Coronary artery (tissue), 2 donors: ENCODE measurements around the gene COMMD6.

ENCODE experiments used
- DNase-seq: peaks from one replicate; pipeline ENCODE4 v3.0.0-alpha.2; 2017; ENCODE audit warnings: low spot score
- H3K27ac ChIP-seq, 2 donors: fragments of 200-600 bp; sonication (generic); one replicate each; pipeline ENCODE4 v1.5.1; 2016 to 2019
- H3K4me3 ChIP-seq: fragments of 200-600 bp; sonication (generic); 2 replicates; pipeline ENCODE4 v1.5.1; 2016; ENCODE audit warnings: mild to moderate bottlenecking, moderate library complexity
- TF ChIP-seq, protein P1 (sequence below): fragments of 200-600 bp; sonication (generic); IDR thresholded peaks from one replicate; pipeline ENCODE4 v1.5.1; 2019; ENCODE audit warnings: antibody characterized with exemption

Gene COMMD6

DNA sequence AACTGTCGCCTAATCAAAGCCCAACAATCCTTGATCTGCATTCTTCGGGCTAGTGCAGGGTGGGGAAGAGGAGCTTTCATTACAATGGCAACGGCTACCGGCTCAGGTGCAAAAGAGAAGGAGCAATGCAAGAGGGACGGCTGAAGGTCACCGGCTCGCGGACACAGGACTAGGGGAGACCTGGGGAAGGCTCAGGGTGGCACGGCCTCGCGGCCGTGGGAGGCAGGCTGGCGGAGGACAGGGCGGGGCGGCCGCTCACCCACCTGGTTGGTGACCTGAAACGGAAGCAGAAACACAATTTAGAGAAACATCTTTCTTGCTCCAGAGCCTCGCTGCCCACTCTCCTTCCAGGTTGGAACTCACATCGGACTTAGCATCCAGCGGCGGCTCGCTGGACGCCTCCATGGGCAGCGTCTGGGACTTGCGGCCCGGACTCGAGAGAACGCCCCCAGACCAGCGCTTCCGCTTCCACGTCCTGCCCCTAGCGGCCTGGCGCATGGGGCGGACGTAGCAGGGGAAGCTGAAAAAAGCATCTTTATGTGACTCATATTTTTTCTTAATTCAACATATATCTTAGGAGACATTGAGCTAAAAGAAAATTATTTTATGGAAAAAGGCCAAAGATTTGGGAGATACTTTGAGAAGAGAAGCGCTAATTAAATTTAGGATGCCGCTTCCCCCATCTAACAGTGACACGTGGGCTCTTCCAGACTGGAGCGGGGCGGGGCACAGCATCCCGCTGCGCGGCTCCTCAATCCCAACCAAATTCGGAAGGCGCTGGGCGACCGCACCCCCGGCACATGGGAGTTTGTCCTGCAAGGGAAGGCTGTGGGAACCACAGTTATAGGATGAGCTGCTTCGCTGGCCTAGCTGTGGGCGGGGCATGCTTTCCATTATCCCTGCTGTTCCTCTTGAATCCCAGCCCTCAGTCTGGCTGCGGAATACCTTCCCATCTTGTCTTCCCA is at the start of gene COMMD6:
Gene COMMD6, minus strand, starts transcription at position 441 of the 965 bp plus-strand sequence. Its CDS starts 36 bp downstream, at position 405.
- peak; percentile 86 for DNase-seq
- peak within 1 kb of the TSS; percentile 62 to 86 for H3K27ac ChIP-seq
- TF ChIP-seq, protein P1, sequence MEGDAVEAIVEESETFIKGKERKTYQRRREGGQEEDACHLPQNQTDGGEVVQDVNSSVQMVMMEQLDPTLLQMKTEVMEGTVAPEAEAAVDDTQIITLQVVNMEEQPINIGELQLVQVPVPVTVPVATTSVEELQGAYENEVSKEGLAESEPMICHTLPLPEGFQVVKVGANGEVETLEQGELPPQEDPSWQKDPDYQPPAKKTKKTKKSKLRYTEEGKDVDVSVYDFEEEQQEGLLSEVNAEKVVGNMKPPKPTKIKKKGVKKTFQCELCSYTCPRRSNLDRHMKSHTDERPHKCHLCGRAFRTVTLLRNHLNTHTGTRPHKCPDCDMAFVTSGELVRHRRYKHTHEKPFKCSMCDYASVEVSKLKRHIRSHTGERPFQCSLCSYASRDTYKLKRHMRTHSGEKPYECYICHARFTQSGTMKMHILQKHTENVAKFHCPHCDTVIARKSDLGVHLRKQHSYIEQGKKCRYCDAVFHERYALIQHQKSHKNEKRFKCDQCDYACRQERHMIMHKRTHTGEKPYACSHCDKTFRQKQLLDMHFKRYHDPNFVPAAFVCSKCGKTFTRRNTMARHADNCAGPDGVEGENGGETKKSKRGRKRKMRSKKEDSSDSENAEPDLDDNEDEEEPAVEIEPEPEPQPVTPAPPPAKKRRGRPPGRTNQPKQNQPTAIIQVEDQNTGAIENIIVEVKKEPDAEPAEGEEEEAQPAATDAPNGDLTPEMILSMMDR: peak; percentile 85

DNA sequence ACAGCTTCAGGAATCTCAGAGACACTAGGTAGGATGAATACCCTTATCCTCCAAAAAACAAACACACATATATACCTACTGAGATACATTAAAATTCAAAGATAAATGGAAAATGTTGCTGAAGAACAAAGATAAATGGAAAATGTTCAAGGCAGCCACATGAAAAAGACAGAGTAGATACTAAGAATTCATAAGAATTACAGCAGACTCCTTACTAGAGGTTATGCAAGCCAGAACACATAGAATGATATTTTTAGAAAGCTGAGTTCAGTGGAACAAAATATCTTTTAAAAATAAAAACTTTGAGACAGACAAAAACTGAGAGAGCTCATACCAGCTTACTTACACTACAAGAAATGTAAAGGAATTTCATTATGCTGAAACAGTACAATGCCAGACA is 47.5 kb upstream of the COMMD6 start:
- DNase-seq: no peak
- Histone ChIP-seq H3K27ac (no peak overlapping the region), H3K4me3 (no peak overlapping the region)
- TF ChIP-seq, protein P1: no peak

More for the DNA sequence above, at the start of gene COMMD6:
- peak within 1 kb of the TSS; percentile 87 for H3K4me3 ChIP-seq

- DNase-seq: no peak
- TF ChIP-seq, protein P1: no peak
- H3K4me3 ChIP-seq: no peak overlapping the region
- H3K27ac ChIP-seq: no peak overlapping the region
Measured at GRCh38 chr13:75583091-75583490, 45.5 kb upstream of the COMMD6 start.

DNA sequence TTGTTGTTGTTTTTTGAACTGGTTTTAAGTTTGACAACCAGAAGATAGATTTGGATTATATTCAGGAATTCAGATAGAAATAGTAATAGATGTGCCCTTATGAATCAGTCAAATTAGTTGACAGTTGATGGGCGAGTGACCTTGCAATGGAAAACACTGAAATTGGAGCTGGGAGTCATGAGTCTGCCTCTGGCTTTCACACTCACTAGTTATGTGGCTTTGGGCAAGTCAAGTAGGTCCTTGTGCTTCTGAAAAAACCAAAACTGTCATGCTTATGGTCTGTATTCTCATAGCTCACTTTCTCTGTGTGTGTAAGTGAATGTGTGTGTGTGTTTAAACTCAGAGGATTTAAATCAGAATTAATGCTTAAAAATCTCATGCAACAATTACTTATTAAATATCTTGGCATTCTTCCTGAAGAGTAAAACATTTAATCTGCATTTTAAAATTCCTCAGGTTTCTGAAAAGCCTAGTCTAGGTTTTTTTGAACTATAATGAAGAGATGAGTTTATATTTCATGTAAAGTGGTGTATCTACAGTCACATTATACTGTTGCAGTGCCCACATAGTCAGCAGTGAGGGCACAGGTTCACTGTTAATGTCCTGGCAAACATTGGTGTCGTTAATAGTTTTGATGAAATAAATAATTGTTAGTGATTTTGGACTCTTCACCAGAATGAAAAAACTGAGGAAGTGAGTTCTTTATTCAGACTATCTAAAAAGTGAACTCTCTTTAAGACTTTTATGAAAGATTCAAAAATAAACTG is 44.4 kb upstream of the COMMD6 start:
- Histone ChIP-seq H3K27ac (no peak overlapping the region), H3K4me3 (no peak overlapping the region)
- TF ChIP-seq, protein P1: no peak
- DNase-seq: no peak

- no peak for DNase-seq
- H3K27ac ChIP-seq: no peak overlapping the region
- TF ChIP-seq, protein P1: no peak
- H3K4me3 ChIP-seq: no peak overlapping the region
Measured at GRCh38 chr13:75579529-75579928, 41.9 kb upstream of the COMMD6 start.

DNA sequence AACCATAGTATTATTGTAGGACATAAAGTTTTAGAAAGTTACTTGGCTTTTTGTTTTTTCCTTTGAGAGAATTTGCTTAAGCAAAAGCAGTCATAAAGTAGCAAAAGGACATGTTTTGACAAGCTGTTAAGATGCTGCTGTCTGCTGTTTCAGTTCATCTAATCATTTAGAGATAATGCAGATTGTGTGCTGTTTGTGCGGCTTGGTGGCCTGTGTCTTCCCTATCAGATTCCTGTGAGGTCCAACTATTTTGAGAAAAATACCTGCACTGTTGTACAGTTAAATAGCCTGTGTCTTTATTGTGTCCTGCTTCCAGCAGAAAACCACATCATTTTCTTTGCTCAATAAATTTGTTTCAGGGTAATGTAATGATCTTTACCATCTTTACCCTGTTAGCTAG is 31.9 kb upstream of the COMMD6 start:
- no peak overlapping the region for H3K27ac ChIP-seq

More for the DNA sequence above, 31.9 kb upstream of the COMMD6 start:
- H3K4me3 ChIP-seq: no peak overlapping the region
- TF ChIP-seq, protein P1: no peak
- DNase-seq: no peak
